Neuron (in vitro differentiated cells): ENCODE measurements around the gene GJC3.
"Not testable (repeated sequence)": the region's sequence is repeated elsewhere in the genome, so short reads cannot be mapped to it uniquely, and the experiment has no call there.

Source experiments
- H2AFZ ChIP-seq: one replicate; pipeline ENCODE4 v1.6.1; 2013; ENCODE audit warnings: low read depth, mild to moderate bottlenecking, inconsistent platforms, low read length, moderate library complexity
- H3K27me3 ChIP-seq: one replicate; pipeline ENCODE4 v1.6.1; 2013; ENCODE audit warnings: low read length; ENCODE audit not compliant: insufficient read depth
- H3K36me3 ChIP-seq: one replicate; pipeline ENCODE4 v1.6.1; 2013; ENCODE audit warnings: low read length; ENCODE audit not compliant: insufficient read depth
- H3K4me1 ChIP-seq: one replicate; pipeline ENCODE4 v1.6.1; 2013; ENCODE audit warnings: low read length; ENCODE audit not compliant: insufficient read depth
- H3K4me3 ChIP-seq: 2 replicates; pipeline ENCODE4 v1.5.1; 2013; ENCODE audit warnings: mild to moderate bottlenecking, low read length, moderate library complexity
- H3K9me3 ChIP-seq: one replicate; pipeline ENCODE4 v1.6.1; 2013; ENCODE audit warnings: low read length

GJC3 gene

DNA sequence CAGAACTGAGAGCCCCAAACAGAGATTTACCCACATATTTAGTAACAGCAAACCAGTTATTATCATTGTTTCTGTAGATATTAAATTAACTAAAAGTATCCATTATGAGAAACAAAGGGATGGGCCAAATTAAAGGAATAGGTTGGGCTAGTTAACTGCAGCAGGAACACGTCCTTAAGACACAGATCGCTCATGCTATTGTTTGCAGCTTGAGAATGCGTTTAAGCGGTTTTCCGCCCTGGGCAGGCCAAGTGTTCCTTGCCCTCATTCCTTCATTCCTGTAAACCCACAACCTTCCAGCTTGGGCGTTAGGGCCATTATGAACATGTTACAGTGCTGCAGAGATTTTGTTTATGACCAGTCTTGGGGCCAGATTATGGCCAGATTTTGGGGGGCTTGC, 21.4 kb upstream of the GJC3 start:
- H3K27me3 ChIP-seq, H3K36me3 ChIP-seq, H3K4me3 ChIP-seq, H2AFZ ChIP-seq, H3K4me1 ChIP-seq, H3K9me3 ChIP-seq: not testable (repeated sequence)

DNA sequence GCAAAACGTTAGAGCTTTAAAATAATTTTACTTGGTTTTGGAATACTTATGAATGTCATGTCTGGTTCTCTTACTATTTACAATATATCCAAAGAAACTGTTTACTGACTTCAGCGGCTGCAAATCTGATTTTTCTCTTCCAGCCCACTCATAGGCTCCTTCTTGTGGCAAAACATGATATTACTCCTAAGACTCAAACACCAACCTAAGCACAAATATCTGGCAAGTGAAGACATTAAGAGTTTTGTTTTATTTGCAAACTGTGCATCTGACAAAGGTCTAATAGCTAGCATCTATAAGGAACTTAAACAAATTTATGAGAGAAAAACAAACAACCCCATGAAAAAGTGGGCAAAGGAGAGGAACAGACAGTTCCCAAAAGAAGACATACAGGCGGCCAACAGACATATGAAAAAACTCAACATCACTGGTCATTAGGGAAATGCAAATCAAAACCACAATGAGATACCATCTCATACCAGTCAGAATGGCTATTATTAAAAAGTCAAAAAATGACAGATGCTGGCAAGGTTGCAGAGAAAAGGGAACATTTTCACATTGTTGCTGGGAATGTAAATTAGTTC, 20.3 kb upstream of the GJC3 start:
- Histone ChIP-seq H3K4me1 (no peaks in the 10 kb centered on the region), H3K4me3 (no peak overlapping the region), H3K36me3 (no peaks in the 10 kb centered on the region), H3K9me3 (no peaks in the 10 kb centered on the region), H2AFZ (no peak overlapping the region), H3K27me3 (no peaks in the 10 kb centered on the region)

DNA sequence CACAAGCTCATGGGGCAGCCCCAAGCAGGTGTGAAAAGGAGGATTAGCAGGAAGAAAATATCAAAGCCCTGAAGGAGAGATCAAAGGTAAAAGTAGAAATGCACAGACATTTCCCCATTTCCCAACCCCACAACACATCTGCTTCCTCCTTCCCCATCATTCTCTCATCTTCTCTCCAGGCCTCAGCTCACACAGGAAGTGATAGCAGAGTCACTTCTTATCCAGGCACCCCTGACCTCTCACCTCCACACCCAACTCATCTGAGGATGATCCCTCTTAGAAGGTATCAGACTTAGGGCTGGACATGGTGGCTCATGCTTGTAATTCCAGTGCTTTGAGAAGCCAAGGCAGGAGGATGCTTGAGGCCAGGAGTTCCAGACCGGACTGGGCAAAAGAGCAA, 18.2 kb upstream of the GJC3 start:
- no peak overlapping the region for H2AFZ ChIP-seq
- H3K9me3 ChIP-seq, result no peaks in the 10 kb centered on the region
- no peak overlapping the region for H3K4me3 ChIP-seq
- no peaks in the 10 kb centered on the region for H3K4me1 ChIP-seq
- H3K27me3 ChIP-seq, result no peaks in the 10 kb centered on the region
- H3K36me3 ChIP-seq, result no peaks in the 10 kb centered on the region

DNA sequence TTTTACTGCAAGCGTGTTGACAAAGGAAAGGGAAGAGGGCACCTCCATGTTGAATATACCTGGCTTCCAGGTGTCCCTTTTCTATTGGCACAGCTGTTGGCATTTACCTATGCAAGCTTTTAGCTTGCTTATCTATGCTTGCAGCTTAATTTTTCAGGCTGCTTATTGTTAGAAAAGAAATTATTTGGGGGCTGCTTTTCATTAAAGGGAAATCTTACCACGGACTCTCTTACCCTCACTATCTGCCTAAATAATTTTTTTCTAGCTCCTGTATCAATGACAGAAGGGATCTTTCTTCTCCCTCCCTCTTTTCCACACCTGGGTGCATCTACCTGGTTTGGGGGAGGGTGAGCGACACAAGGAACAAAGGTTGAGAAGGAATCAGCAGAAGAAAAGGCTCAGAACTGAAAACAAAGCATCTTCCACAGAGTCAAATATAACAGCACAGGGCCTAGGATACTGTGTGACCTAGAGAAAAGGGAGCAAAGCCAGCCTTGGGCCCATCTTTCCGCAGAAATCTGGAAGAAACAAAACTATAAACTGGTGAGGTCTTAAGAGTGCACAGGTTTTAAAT, 15.2 kb upstream of the GJC3 start:
- Histone ChIP-seq H3K4me1 (no peaks in the 10 kb centered on the region), H3K9me3 (no peaks in the 10 kb centered on the region), H3K36me3 (no peaks in the 10 kb centered on the region), H3K4me3 (no peak overlapping the region), H2AFZ (no peak overlapping the region), H3K27me3 (no peaks in the 10 kb centered on the region)

DNA sequence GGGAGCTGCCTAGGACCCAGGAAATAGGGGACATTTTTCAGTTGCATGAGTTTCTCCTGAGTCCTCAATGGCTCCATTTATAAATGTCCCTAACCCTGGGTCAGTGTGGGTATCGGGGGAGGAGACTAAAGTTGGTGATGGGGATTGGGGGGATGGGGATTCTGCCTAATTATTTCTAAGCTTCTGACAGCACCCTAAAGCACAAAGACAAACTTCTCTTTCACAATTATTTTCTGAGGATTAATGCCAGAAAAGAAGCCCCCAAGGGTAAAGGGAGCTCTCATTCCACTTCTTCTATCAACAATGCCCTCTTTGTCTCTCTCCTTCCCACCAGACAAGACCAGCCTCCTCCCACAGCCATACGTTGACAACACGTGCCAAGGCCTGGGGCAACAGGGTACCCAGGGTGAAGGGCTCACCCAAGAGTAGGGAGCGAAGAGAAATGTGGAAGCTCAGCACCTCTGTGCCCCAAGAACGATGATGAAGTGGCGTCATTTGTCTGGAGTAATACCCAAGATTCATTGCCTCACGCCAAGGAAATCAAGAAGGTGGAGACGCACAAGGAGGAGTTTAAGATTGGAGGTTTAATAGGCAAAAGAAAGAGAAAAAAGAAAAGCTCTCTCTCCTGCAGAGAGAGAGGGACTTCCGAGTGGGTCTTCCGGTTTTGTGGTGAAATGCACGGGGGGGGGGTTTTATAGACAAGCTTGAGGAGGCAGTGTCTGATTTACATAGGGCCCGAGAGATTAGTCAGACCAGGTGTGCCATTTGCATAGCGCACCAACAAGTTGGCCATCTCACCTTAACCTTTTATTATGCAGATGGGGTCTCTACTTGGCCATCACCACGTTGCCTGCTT, 14.4 kb upstream of the GJC3 start:
- H3K9me3 ChIP-seq, result no peaks in the 10 kb centered on the region
- H3K4me1 ChIP-seq, result no peaks in the 10 kb centered on the region
- no peaks in the 10 kb centered on the region for H3K36me3 ChIP-seq
- no peak overlapping the region for H3K4me3 ChIP-seq
- H3K27me3 ChIP-seq, result no peaks in the 10 kb centered on the region
- no peak overlapping the region for H2AFZ ChIP-seq

DNA sequence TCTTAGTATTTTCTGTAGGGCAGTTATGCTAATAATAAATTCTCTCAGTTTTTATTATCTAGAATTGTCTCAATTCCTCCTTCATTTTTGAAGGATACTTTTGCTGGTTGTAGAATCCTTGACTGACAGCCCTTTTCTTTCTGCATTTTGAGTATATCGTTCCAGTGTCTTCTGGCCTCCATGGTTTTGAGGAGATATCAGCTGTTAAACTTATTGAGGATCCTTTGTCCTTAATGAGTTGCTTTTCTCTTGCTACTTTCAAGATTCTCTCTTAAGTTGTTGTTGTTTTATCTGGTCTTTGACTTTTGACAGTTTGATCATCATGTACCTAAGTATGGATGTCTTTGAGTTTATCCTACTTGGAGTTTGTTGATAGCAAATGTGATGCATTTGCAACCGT, 8.9 kb upstream of the GJC3 start:
- H3K4me3 ChIP-seq, result no peak overlapping the region
- H3K9me3 ChIP-seq, result no peaks in the 10 kb centered on the region
- H2AFZ ChIP-seq, result no peak overlapping the region
- H3K36me3 ChIP-seq, result no peaks in the 10 kb centered on the region
- H3K27me3 ChIP-seq, result peaks cover 8% of the 10 kb centered on the region
- H3K4me1 ChIP-seq, result no peaks in the 10 kb centered on the region

DNA sequence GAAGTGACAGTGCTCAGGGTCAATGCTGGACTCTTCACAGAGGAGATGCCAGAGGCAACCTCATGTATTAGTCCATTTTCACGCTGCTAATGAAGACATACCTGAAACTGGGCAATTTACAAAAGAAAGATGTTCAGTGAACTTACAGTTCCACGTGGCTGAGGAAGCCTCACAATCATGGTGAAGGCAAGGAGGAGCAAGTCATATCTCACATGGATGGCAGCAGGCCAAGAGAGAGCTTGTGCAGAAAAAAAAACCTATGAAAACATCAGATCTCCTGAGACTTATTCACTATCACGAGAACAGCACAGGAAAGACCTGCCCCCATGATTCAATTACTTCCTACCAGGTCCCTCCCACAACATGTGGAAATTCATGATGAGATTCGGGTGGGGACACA, 5.6 kb upstream of the GJC3 start:
- H3K36me3 ChIP-seq, H3K9me3 ChIP-seq, H3K4me1 ChIP-seq, H3K4me3 ChIP-seq, H2AFZ ChIP-seq: not testable (repeated sequence)
- H3K27me3 ChIP-seq, result peaks cover 13% of the 10 kb centered on the region

DNA sequence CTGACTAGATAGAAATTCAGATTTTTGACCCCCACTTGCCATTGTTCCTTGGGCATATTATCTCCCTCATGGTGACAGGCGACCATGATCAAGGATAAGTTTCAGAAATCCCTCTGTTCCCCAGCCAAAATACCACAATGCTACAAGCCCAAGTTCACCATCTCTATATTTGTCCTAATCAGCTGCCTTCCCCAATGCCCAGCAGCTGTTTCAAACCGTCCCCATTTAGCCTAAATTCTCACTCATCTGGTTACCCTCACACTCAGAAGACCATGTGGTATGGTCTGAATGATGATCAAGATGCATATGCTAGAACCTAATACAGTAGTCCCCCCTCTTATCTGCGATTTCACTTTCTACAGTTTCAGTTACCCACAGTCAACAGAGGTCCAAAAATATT, 956 bp upstream of the GJC3 start:
- H3K36me3 ChIP-seq, result no peaks in the 10 kb centered on the region
- H3K4me1 ChIP-seq, result no peaks in the 10 kb centered on the region
- H3K27me3 ChIP-seq, result peaks cover 32% of the 10 kb centered on the region
- no peaks in the 10 kb centered on the region for H3K9me3 ChIP-seq
- H3K4me3 ChIP-seq, result no peak overlapping the region
- no peak overlapping the region for H2AFZ ChIP-seq

DNA sequence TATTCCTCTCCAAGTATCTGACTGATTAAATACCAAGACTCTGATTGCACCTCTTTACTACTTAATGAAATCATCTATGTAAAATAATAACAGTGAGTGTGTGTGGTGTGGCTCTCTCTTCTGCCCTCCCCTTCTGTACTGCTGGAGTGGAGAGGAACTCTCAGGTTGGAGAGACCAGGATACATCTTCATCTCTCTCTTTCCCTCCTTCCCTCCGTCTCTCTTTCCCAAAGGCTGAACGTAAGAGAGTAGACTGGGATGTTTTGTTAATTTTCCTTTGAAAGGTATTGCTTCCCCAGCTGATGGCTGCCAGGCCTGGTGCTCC, 272 bp upstream of the GJC3 start:
- H2AFZ ChIP-seq, result no peak overlapping the region
- H3K4me3 ChIP-seq, result no peak overlapping the region
- no peaks in the 10 kb centered on the region for H3K36me3 ChIP-seq
- H3K4me1 ChIP-seq, result no peaks in the 10 kb centered on the region
- H3K9me3 ChIP-seq, result no peaks in the 10 kb centered on the region
- peaks cover 30% of the 10 kb centered on the region for H3K27me3 ChIP-seq

DNA sequence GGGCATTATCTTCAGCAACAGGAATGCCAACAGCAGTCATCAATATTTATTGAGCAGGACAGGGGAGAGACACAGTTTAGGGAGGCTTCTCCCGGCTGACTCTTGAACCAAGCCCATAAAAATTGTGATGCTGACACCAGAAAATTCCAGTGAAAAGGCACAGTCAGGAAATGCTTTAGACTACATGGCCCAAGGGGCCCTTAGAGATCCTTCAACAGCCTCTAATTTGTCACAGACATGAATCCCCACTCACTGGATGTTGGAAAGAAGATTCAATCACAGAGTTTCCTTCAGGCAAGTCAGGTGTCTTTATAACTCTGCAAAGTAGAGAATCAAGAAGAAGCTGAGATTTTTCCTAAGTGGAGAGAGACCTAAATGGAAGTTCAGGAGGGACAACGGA, 1.2 kb downstream of the GJC3 start:
- Histone ChIP-seq H3K9me3 (no peaks in the 10 kb centered on the region), H2AFZ (no peak overlapping the region), H3K27me3 (peaks cover 23% of the 10 kb centered on the region), H3K4me3 (no peak overlapping the region), H3K4me1 (no peaks in the 10 kb centered on the region), H3K36me3 (no peaks in the 10 kb centered on the region)

DNA sequence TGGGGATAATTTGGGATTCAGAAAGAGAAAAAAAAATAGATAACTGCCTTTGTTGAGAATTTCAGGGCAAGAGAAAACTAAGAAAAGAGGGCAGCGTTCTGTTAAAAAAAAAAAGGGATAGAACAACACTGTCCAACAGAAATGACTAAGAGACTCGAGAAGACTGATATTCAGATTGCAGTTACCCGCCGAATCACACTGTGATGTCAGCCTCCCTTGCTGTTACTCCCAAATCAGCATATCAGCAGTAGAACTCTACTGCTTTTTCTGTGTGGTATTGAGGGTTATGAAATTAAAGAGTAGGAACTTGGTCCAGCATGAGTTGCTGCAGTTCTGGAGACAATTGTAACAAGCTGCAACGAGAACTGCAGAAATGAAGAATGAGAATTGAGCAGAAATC, 1.9 kb downstream of the GJC3 start:
- Histone ChIP-seq H2AFZ (no peak overlapping the region), H3K27me3 (peaks cover 23% of the 10 kb centered on the region), H3K4me3 (no peak overlapping the region), H3K9me3 (no peaks in the 10 kb centered on the region), H3K36me3 (no peaks in the 10 kb centered on the region), H3K4me1 (no peaks in the 10 kb centered on the region)

DNA sequence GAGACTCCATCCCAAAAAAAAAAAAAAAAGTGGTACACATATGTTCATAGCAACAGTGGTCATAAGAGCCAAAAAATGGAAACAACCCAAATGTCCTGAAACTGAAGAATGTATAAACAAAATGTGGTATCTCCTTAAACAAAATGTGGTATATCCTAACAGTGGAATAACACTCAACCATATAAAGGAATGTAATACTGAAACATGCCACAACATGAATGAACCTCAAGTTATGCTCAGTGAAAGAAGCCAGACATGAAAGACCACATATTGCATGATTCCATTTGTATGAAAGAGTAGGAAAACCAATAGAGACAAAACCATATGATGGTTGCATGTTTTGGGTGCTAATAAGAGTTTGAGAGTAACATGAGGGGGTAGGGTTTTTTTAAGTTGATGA, 3.1 kb downstream of the GJC3 start:
- H3K4me3 ChIP-seq, result no peak overlapping the region
- H3K9me3 ChIP-seq, result no peaks in the 10 kb centered on the region
- no peaks in the 10 kb centered on the region for H3K4me1 ChIP-seq
- H3K27me3 ChIP-seq, result peaks cover 23% of the 10 kb centered on the region
- no peaks in the 10 kb centered on the region for H3K36me3 ChIP-seq
- H2AFZ ChIP-seq, result no peak overlapping the region

DNA sequence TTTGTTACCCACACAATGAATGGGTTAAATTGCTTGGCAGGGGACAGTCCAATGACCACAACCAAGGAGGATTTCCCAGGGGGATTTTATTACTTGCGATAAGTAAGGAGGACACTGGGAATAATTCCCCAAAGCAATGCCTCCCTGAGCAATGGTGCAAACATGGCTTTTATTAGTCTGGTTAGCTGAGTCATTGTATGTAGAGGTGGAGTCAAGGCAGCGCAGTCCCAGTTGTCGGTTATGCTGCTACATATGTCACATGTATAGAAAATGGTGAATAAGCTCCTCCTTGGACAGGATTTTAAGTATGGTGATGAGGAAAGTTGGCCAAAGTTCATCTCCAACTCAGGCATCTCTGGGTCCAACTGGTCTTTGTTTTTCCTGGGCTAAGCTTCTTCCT, 6.2 kb downstream of the GJC3 start:
- no peaks in the 10 kb centered on the region for H3K4me1 ChIP-seq
- peaks cover 5% of the 10 kb centered on the region for H3K27me3 ChIP-seq
- no peaks in the 10 kb centered on the region for H3K9me3 ChIP-seq
- no peak overlapping the region for H2AFZ ChIP-seq
- no peaks in the 10 kb centered on the region for H3K36me3 ChIP-seq
- no peak overlapping the region for H3K4me3 ChIP-seq

DNA sequence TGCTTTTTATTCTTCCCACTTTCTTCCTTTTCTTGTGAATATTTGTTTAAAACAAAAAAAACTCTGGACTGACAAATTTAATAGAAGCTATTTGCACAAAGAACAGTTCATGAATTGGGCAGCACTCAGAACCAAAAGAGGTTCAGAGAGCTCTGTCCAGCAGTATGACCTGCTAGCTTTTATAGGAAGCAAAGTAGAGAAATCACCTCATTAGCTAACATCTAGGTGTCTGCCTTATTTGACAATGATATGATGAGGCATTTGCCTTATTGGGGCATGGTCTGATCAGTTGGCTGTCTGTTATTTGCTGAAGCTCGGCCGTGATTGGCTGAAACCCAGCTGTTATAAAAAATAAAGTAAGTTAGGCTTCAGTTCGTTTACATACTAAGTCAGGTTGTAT, 9.3 kb downstream of the GJC3 start:
- Histone ChIP-seq H2AFZ (no peak overlapping the region), H3K4me3 (no peak overlapping the region), H3K4me1 (no peaks in the 10 kb centered on the region), H3K9me3 (no peaks in the 10 kb centered on the region), H3K27me3 (no peaks in the 10 kb centered on the region), H3K36me3 (no peaks in the 10 kb centered on the region)
